ENCODE results near the gene CX3CR1.
"Not testable (repeated sequence)": the region's sequence is repeated elsewhere in the genome, so short reads cannot be mapped to it uniquely, and the experiment has no call there.

GRCh38 chr3:39321574-39321983 is 41.7 kb upstream of the CX3CR1 start:
- not testable (repeated sequence) for TF ChIP-seq CTCF (IDR thresholded peaks at IDR 0.05; ENCODE audit: low read depth, low read length, poor library complexity, severe bottlenecking); EZH2phosphoT487 (IDR thresholded peaks at IDR 0.05; ENCODE audit: borderline replicate concordance, low read length)
